Smooth muscle cell (in vitro differentiated cells): ENCODE results near the gene ZHX3. TPM values are rescaled to one million over a fixed set of nuclear protein-coding genes. Genes with fewer than 3 reads are reported as not detected.

Experiments
- DNase-seq: peaks from one replicate; lab custom pipeline; 2025; ENCODE audit not compliant: unreplicated experiment; lab: John Stamatoyannopoulos, UW
- H2AFZ ChIP-seq: fragments of 200-600 bp; sonication (generic); 2 replicates; pipeline ENCODE4 v1.6.0; 2016; ENCODE audit warnings: antibody characterized with exemption, low read depth, mild to moderate bottlenecking
- H3F3A ChIP-seq: fragments of 200-600 bp; sonication (generic); 2 replicates; pipeline ENCODE4 v1.6.0; 2017; ENCODE audit warnings: antibody characterized with exemption, low read depth
- H3K27ac ChIP-seq: fragments of 200-600 bp; sonication (generic); 2 replicates; pipeline ENCODE4 v1.5.1; 2016; ENCODE audit warnings: low read depth, mild to moderate bottlenecking
- H3K27me3 ChIP-seq: fragments of 200-600 bp; sonication (generic); 2 replicates; pipeline ENCODE4 v1.6.1; 2016; ENCODE audit warnings: low read depth, mild to moderate bottlenecking
- H3K36me3 ChIP-seq: fragments of 200-600 bp; sonication (generic); 2 replicates; pipeline ENCODE4 v1.5.1; 2016; ENCODE audit warnings: low read depth
- H3K4me1 ChIP-seq: fragments of 200-600 bp; sonication (generic); 2 replicates; pipeline ENCODE4 v1.5.1; 2016; ENCODE audit warnings: low read depth
- H3K4me2 ChIP-seq: fragments of 200-600 bp; sonication (generic); 2 replicates; pipeline ENCODE4 v1.6.0; 2016; ENCODE audit warnings: mild to moderate bottlenecking
- H3K4me3 ChIP-seq: fragments of 200-600 bp; sonication (generic); 2 replicates; pipeline ENCODE4 v1.5.1; 2016; ENCODE audit warnings: mild to moderate bottlenecking
- H3K79me2 ChIP-seq: fragments of 200-600 bp; sonication (generic); 2 replicates; pipeline ENCODE4 v1.6.0; 2016; ENCODE audit warnings: low read depth, mild to moderate bottlenecking
- H3K9ac ChIP-seq: fragments of 200-600 bp; sonication (generic); 2 replicates; pipeline ENCODE4 v1.6.0; 2016; ENCODE audit warnings: low read depth
- H3K9me3 ChIP-seq: fragments of 200-600 bp; sonication (generic); replicated peaks from 2 replicates; pipeline ENCODE4 v1.5.1; 2016; ENCODE audit warnings: low read depth
- H4K20me1 ChIP-seq: fragments of 200-600 bp; sonication (generic); 2 replicates; pipeline ENCODE4 v1.6.0; 2016; ENCODE audit warnings: low read depth
- CTCF ChIP-seq: fragments of 200-600 bp; sonication (generic); IDR thresholded peaks from 2 replicates; pipeline ENCODE4 v1.5.1; 2017; ENCODE audit warnings: borderline replicate concordance, mild to moderate bottlenecking, antibody characterized with exemption; ENCODE audit not compliant: insufficient read depth, poor library complexity, severe bottlenecking
- WGBS: methylation state at CpG from one replicate; pipeline ENCODE4 v1.1.7; 2016; ENCODE audit warnings: low lambda C conversion rate; 5-methylcytosine and 5-hydroxymethylcytosine counted together
- polyA plus RNA-seq: library from polyadenylated mRNA; unstranded; fragments of >200 nt; fragmentation: Nextera tagmentation; extraction: Ambion mirVana; gene quantifications from 2 replicates; pipeline ENCODE4 v1.2.1, GENCODE V29; 2016
- total RNA-seq: library from RNA; depleted of rRNA; stranded (reverse); fragments of >200 nt; gene quantifications from 2 replicates; pipeline ENCODE4 v1.2.3, GENCODE V29; 2014

The ZHX3 gene
- total and polyA plus RNA-seq, 2 experiments from 2014 or later: 10.1 to 17.1 TPM

GRCh38 chr20:41268917-41269652, 48.4 kb downstream of the ZHX3 start:
- WGBS: 94% methylated on average over 4 of the region's 4 CpGs
- H3K4me1 ChIP-seq: peaks cover 5% of the 10 kb centered on the region
- H3F3A ChIP-seq: no peaks in the 10 kb centered on the region
- no peak overlapping the region for H3K4me2 ChIP-seq
- no peak overlapping the region for H2AFZ ChIP-seq
- H3K9ac ChIP-seq: no peak overlapping the region
- H3K4me3 ChIP-seq: no peak overlapping the region
- H3K79me2 ChIP-seq: peaks cover 10% of the 10 kb centered on the region
- DNase-seq: no peak
- peak overlapping the region; percentile 0 for H3K27ac ChIP-seq
- no peaks in the 10 kb centered on the region for H3K27me3 ChIP-seq
- TF ChIP-seq CTCF: no peak
- no peaks in the 10 kb centered on the region for H3K36me3 ChIP-seq
- H3K9me3 ChIP-seq: no peaks in the 10 kb centered on the region
- H4K20me1 ChIP-seq: peaks cover 22% of the 10 kb centered on the region

DNA sequence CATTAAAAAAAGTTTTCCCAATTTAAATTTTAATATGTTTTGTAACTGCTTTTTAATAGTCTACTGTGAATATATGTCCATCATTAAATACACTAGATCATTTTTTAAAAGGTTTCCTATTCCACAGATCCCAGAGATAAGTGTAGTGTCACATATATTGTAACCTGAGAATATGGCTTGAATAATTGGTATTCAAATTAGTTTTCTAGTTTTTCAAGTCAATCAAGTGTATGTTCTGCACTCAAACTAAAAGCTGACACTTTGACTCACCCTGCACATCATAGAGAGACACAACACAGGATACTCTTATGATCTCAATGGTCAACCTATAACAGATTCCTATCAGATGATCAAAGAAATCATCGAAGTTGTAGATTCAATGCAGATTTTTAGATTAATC, 49.1 kb downstream of the ZHX3 start:
- Histone ChIP-seq H3F3A (no peaks in the 10 kb centered on the region), H3K4me2 (no peak overlapping the region), H3K36me3 (no peaks in the 10 kb centered on the region), H3K79me2 (peaks cover 10% of the 10 kb centered on the region), H2AFZ (no peak overlapping the region), H3K4me1 (peaks cover 5% of the 10 kb centered on the region), H4K20me1 (peaks cover 22% of the 10 kb centered on the region), H3K27ac (peak overlapping the region; percentile 0), H3K4me3 (no peak overlapping the region), H3K27me3 (no peaks in the 10 kb centered on the region), H3K9me3 (no peaks in the 10 kb centered on the region), H3K9ac (no peak overlapping the region)
- no peak for DNase-seq
- no peak for TF ChIP-seq CTCF
- 91% methylated on average over 1 of the region's 1 CpG for WGBS

GRCh38 chr20:41265938-41266337, 51.6 kb downstream of the ZHX3 start:
- Histone ChIP-seq H3K4me3 (no peak overlapping the region), H3F3A (no peaks in the 10 kb centered on the region), H3K27me3 (no peaks in the 10 kb centered on the region), H3K4me1 (peaks cover 5% of the 10 kb centered on the region), H3K4me2 (no peak overlapping the region), H3K9me3 (no peaks in the 10 kb centered on the region), H3K9ac (no peak overlapping the region), H4K20me1 (peaks cover 21% of the 10 kb centered on the region), H3K79me2 (peaks cover 5% of the 10 kb centered on the region), H3K36me3 (no peaks in the 10 kb centered on the region), H2AFZ (no peak overlapping the region), H3K27ac (no peak overlapping the region)
- TF ChIP-seq CTCF: no peak
- DNase-seq: no peak
- WGBS: 86% methylated on average over 2 of the region's 2 CpGs

- no peak overlapping the region for H3K9ac ChIP-seq
- DNase-seq: no peak
- H3K4me2 ChIP-seq: no peak overlapping the region
- no peak for TF ChIP-seq CTCF
- H3K79me2 ChIP-seq: peaks cover 5% of the 10 kb centered on the region
- 99% methylated on average over 2 of the region's 2 CpGs for WGBS
- H3K27me3 ChIP-seq: no peaks in the 10 kb centered on the region
- no peak overlapping the region for H3K4me3 ChIP-seq
- H2AFZ ChIP-seq: no peak overlapping the region
- H3K9me3 ChIP-seq: no peaks in the 10 kb centered on the region
- H3K4me1 ChIP-seq: peaks cover 5% of the 10 kb centered on the region
- H3F3A ChIP-seq: no peaks in the 10 kb centered on the region
- H4K20me1 ChIP-seq: peaks cover 14% of the 10 kb centered on the region
- H3K36me3 ChIP-seq: no peaks in the 10 kb centered on the region
- no peak overlapping the region for H3K27ac ChIP-seq
Observed at GRCh38 chr20:41264819-41265218, 52.7 kb downstream of the ZHX3 start.
